Embryonic facial prominence (tissue), 1 donor: Measurements from ENCODE around the gene WNT3.

ENCODE experiments used
- DNase-seq: peaks from one replicate; pipeline ENCODE4 v3.0.0-alpha.2; 2016; ENCODE audit errors: extremely low spot score

WNT3 gene

DNA sequence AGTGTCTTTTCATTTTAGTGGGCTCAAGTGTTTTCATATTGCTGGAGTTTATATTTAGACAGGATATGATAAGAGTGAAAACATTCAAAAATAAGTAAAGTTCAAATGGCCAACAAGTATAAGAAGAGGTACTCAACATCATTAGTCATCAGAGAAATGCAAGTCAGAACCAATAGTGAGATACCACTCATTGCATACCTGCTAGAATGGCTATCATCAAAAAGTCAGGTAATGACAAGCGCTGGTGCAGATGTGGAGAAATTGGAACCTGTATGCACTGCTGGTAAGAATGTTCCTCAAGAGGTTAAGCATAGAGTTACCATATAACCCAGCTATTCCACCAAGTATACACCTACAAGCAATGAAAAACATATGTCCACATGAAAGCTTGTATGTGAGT is 87.8 kb downstream of the WNT3 start:
- DNase-seq: no peak

DNA sequence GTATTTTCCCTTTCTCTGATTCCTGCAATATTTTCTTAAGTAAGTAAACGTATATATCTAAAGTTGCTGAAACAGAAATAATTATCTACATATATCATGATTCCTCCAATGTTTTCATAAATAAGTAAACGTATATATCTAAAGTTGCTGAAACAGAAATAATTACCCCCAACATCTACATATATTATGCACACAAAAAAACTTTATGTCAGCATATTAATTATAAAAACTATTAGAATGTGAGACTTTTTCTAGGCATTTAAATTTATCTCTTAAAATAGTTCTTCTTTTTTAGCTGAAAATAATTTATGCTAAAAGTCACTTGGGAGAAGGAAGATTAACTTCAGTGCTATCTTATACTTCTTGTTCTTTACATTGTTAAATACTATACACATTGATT is 88.5 kb downstream of the WNT3 start:
- no peak for DNase-seq

DNA sequence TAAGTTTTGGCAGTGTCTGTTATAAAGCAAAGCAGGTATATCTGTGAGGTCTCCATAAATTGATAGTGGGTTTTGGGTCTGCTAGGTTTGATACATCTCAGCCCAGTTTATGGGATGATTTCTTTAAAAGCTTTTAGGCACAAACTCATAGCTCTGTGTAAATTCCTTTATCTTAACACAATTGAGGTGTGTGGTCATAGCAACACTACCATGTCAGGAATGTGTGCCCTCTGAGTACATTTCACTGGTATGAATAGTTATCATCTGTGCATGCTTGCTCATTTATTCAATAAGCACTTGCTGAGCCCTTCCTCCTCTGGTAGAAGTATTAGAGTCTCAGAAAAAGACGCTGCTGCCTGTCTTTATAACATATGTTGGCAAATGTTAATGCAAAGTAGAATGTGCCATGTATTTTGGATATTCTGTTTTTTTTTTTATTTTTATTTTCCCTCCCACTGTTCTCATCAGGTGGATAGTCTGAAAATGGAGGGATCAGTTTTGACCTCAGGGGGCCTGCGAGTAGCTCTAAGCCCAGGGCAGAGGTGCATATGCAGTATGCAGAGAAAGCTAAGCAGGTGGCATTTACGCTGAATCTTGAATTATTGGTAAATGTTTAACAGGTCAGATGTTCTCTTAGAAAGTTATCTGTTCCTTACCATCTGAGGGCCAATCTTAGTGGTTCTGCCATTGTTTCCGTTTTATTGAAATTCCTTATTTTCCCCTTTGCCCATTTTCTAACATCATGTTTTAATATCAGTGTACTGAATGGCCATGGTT is 90.7 kb downstream of the WNT3 start:
- DNase-seq: no peak

DNA sequence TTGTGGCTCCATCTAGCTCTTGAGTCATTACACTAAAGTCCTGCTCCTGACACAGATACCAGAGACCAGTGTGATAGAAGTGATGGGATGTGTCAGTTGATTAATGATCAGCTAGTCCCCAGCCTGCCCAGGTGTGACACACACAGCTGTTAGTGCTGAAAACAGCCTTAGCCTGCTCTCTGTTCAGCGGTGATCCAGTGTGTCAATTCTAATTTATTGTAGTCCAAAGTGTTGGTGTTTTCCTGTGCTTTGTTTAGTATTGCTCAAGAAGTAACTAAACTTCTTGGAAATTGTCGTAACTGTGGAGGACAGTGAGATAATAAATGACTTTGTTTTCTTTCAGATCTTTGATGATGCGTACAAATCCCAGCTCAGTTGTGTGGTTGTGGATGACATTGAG is 92.3 kb downstream of the WNT3 start:
- no peak for DNase-seq

DNA sequence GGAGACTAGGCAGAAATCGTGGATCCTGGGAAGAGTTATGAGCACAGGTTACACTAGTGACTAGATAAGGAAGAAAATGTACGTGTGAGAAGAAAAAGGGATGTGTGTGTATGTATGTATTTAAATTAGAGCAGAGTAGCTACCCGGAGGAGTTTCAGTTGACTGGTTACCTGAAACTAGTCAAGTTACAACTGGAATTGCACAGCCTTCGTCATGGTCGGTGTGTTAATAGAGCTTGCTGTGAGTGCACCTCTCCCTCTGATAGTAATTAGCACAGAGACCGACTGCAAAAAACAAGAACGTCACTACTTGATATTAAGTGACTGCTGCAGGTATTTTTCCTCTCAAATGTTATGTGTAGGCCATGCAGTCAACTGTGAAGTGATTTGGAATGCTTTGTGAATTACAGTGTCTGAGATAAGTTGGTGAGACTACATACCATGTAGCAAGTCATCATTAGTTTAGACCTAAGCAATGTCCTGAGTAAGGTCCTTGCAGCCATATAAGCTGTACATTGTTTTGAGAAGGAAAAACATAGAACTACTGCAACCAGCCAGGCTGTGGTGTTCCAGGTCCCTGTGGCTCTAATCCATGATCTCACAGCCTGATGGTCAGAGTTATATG is 95.7 kb downstream of the WNT3 start:
- no peak for DNase-seq

DNA sequence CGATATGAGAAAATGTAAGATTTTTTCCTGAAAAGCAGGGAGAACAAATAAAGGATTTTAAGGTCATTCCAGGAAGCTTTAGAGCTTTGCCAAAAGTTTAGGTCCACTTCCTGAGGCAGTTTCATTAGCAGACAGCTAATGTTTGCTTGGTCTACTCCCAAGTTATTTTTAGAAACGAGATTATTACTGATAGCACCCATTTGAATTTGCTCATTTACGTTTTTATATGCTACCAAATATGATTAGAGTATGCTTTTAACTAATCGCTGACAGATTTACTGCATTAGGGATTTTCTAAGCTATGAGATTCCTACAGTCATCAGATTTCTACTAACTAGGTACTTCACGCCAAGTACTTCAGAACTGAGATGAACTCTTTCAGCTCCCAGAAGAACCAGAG is 98.1 kb downstream of the WNT3 start:
- DNase-seq: no peak

DNA sequence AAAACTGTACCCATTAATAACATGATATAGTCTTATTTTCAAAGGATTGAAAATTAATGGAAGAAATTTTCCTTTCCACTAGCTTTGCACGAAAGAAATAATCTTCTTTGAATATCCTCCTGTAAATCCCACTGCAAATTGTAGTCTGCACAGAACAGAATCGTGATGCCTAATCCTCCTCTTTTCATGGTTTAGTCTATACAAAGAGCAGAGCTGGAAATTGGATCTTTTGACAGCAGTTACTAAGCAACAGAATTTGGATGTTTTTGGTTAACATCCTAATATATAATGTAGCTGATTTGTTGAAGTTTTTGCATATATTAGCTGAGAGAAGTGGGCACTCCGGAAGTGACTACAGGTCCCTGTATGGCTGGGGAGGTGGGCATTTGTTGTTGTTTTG is 98.6 kb downstream of the WNT3 start:
- DNase-seq: no peak

DNA sequence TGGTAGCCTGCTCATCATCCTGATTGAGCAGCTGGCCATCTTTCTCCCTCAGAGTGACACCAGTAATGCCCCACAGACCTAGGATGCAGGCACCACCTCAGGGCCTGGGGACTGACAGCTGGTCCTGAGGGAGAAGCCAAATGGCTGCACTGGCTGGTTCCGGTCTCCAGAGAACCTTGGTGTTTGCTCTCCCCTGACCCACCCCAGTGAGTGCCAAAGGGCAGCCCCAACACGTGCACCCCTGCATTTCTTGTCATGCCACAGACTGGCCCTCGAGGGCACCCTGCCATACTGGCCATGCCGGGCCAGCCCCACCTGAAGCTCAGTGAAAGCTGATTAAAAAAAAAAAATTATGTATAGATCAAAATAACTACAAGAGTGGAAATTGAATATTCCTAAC is 100.5 kb downstream of the WNT3 start:
- no peak for DNase-seq
